GM23338 (cell line): ENCODE measurements around the gene DTNA. TPM values are rescaled to one million over a fixed set of nuclear protein-coding genes. Genes with fewer than 3 reads are reported as not detected.

Source experiments
- ATAC-seq: fragments of 200-7000 bp; cut with Tn5 transposase; 3 replicates; pipeline ENCODE4 v1.9.1; 2020
- DNase-seq: peaks from one replicate; pipeline ENCODE4 v3.0.0-alpha.2; 2015; ENCODE audit warnings: low spot score
- H2AFZ ChIP-seq: fragments of 200-600 bp; sonication (generic); 2 replicates; pipeline ENCODE4 v1.8.0; 2016; ENCODE audit warnings: antibody characterized with exemption, mild to moderate bottlenecking, moderate library complexity
- H3F3A ChIP-seq: fragments of 200-600 bp; sonication (generic); replicated peaks from 2 replicates; pipeline ENCODE4 v1.8.0; 2017; ENCODE audit warnings: antibody characterized with exemption, mixed run types, low read depth
- H3K27ac ChIP-seq: fragments of 200-600 bp; sonication (generic); 2 replicates; pipeline ENCODE4 v1.6.1; 2016; ENCODE audit warnings: low read depth
- H3K27me3 ChIP-seq: fragments of 200-600 bp; sonication (generic); 2 replicates; pipeline ENCODE4 v1.8.0; 2016; ENCODE audit warnings: mild to moderate bottlenecking, mixed run types, moderate library complexity; ENCODE audit not compliant: insufficient read depth
- H3K36me3 ChIP-seq: fragments of 200-600 bp; sonication (generic); 2 replicates; pipeline ENCODE4 v1.8.0; 2016; ENCODE audit warnings: mild to moderate bottlenecking; ENCODE audit not compliant: insufficient read depth
- H3K4me1 ChIP-seq: fragments of 200-600 bp; sonication (generic); 2 replicates; pipeline ENCODE4 v1.8.0; 2016; ENCODE audit warnings: mild to moderate bottlenecking, moderate library complexity; ENCODE audit not compliant: insufficient read depth
- H3K4me2 ChIP-seq: fragments of 200-600 bp; sonication (generic); 2 replicates; pipeline ENCODE4 v1.7.1; 2017; ENCODE audit warnings: mixed run types
- H3K4me3 ChIP-seq: fragments of 200-600 bp; sonication (generic); 2 replicates; pipeline ENCODE4 v1.6.1; 2016; ENCODE audit warnings: mixed run types
- H3K79me2 ChIP-seq: fragments of 200-600 bp; sonication (generic); replicated peaks from 2 replicates; pipeline ENCODE4 v1.8.0; 2017; ENCODE audit warnings: mild to moderate bottlenecking; ENCODE audit not compliant: insufficient read depth
- H3K9me2 ChIP-seq: fragments of 200-600 bp; sonication (generic); 2 replicates; pipeline ENCODE4 v1.8.0; 2017; ENCODE audit not compliant: insufficient read depth
- H4K20me1 ChIP-seq: fragments of 200-600 bp; sonication (generic); replicated peaks from 2 replicates; pipeline ENCODE4 v1.8.0; 2017; ENCODE audit warnings: mild to moderate bottlenecking; ENCODE audit not compliant: insufficient read depth
- H3K27ac Mint-ChIP-seq: 2 replicates; pipeline ENCODE4 v1.8.0; 2020; ENCODE audit warnings: inconsistent platforms, mild to moderate bottlenecking, moderate library complexity, mixed read lengths
- H3K27me3 Mint-ChIP-seq: 3 replicates; pipeline ENCODE4 v1.8.0; 2022; ENCODE audit warnings: low read depth, mild to moderate bottlenecking, moderate library complexity, mixed read lengths, inconsistent platforms; ENCODE audit not compliant: insufficient read depth, poor library complexity
- H3K36me3 Mint-ChIP-seq: 3 replicates; pipeline ENCODE4 v1.8.0; 2021; ENCODE audit warnings: low read depth, mild to moderate bottlenecking, inconsistent platforms, moderate library complexity, mixed read lengths
- H3K4me1 Mint-ChIP-seq: 3 replicates; pipeline ENCODE4 v1.8.0; 2020; ENCODE audit warnings: mild to moderate bottlenecking, inconsistent platforms, mixed read lengths
- H3K4me3 Mint-ChIP-seq: 3 replicates; pipeline ENCODE4 v1.8.0; 2021; ENCODE audit warnings: moderate library complexity, mild to moderate bottlenecking, inconsistent platforms, mixed read lengths
- H3K9me3 Mint-ChIP-seq: 3 replicates; pipeline ENCODE4 v1.8.0; 2020; ENCODE audit warnings: moderate library complexity, mild to moderate bottlenecking, inconsistent platforms, mixed read lengths
- CTCF ChIP-seq, 2 experiments: fragments of 200-600 bp in 1 of 2; sonication (generic) in 1 of 2; conservative IDR thresholded peaks; 2 replicates each; pipeline versions ENCODE4 v1.5.1 to v1.6.1; 2016 to 2017; ENCODE audit warnings: antibody characterized with exemption in 2 of 2, low read depth in 2 of 2, mild to moderate bottlenecking in 2 of 2, moderate library complexity in 1 of 2
- ETS1 ChIP-seq: IDR thresholded peaks from 2 replicates; pipeline ENCODE4 v1.6.1; 2016; ENCODE audit warnings: antibody characterized with exemption
- EZH2phosphoT487 ChIP-seq: fragments of 200-600 bp; sonication (generic); IDR thresholded peaks from one replicate; pipeline ENCODE4 v1.8.1; 2018; ENCODE audit warnings: antibody characterized with exemption; ENCODE audit not compliant: unreplicated experiment
- NANOG ChIP-seq: IDR thresholded peaks from 2 replicates; pipeline ENCODE4 v1.6.1; 2016; ENCODE audit warnings: antibody characterized with exemption, borderline replicate concordance
- REST ChIP-seq: IDR thresholded peaks from one replicate; pipeline ENCODE4 v1.6.1; 2018; ENCODE audit warnings: antibody characterized with exemption; ENCODE audit not compliant: unreplicated experiment
- STAT1 ChIP-seq: IDR thresholded peaks from one replicate; pipeline ENCODE4 v1.6.1; 2016; ENCODE audit warnings: antibody characterized with exemption; ENCODE audit not compliant: unreplicated experiment
- ZNF114 ChIP-seq: fragments of 250-450 bp; sonication (Bioruptor Pico); IDR thresholded peaks from 2 replicates; pipeline ENCODE4 v1.5.0; 2020; ENCODE audit warnings: mild to moderate bottlenecking, moderate library complexity
- polyA plus RNA-seq: library from polyadenylated mRNA; unstranded; fragments of >200 nt; fragmentation: Nextera tagmentation; extraction: Ambion mirVana; gene quantifications from 2 replicates; pipeline ENCODE4 v1.2.1, GENCODE V29; 2016
- total RNA-seq: library from RNA; depleted of rRNA; stranded (reverse); fragments of >200 nt; shearing (Covaris generic); gene quantifications from 2 replicates; pipeline ENCODE4 v1.2.3, GENCODE V29; 2014
- TF ChIP-seq, protein P1 (sequence below): fragments of 250-450 bp; sonication (Bioruptor Pico); IDR thresholded peaks from 2 replicates; pipeline ENCODE4 v1.5.0; 2020; ENCODE audit warnings: mild to moderate bottlenecking, moderate library complexity

DTNA gene
- total and polyA plus RNA-seq, 2 experiments from 2014 or later = 11.5 to 25.1 TPM

DNA sequence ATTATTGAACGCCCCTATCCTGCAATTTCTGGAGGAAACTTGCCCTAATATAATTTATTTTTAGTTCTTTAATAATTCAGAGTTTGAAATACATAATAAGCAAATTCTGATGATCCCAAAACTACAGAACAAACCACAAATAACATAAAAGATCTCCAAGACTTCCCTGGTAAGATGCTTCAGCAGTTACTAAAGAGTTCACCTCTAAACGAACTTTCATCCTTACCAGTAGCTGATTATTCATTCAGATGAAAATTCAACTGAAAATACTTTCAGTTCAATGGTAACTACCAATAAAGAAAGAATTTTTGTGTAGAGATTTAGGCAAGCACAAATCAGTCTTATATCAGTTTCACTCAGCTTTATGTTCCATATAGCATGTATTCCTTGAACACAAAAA lies 201.0 kb downstream of the DTNA start:
- no peaks in the 10 kb centered on the region for H3K27me3 ChIP-seq
- H3K4me1 ChIP-seq = no peaks in the 10 kb centered on the region
- ATAC-seq (no peak), DNase-seq (no peak)
- no peaks in the 10 kb centered on the region for H3K36me3 ChIP-seq
- no peaks in the 10 kb centered on the region for H4K20me1 ChIP-seq
- Mint-ChIP-seq H3K27ac (no peak overlapping the region), H3K36me3 (peaks cover 4% of the 10 kb centered on the region; the same call in 1 of the 3 replicates), H3K4me1 (0 out of 3 replicates have a peak, but pooled peaks cover 4% of the 10 kb centered on the region), H3K9me3 (peaks cover 8% of the 10 kb centered on the region), H3K27me3 (peaks cover 2% of the 10 kb centered on the region), H3K4me3 (no peak overlapping the region)
- peaks cover 9% of the 10 kb centered on the region; the same call in 1 of the 2 replicates for H3K9me2 ChIP-seq
- no peak overlapping the region for H3K4me3 ChIP-seq
- no peak for TF ChIP-seq CTCF (conservative IDR thresholded peaks at IDR 0.05; ENCODE audit: low read depth in 2 of 2)
- TF ChIP-seq REST = no peak
- no peaks in the 10 kb centered on the region for H3F3A ChIP-seq
- H2AFZ ChIP-seq = no peak overlapping the region
- no peak overlapping the region for H3K27ac ChIP-seq
- no peaks in the 10 kb centered on the region for H3K79me2 ChIP-seq
- no peak overlapping the region for H3K4me2 ChIP-seq

- no peak overlapping the region for H3K27ac ChIP-seq
- H2AFZ ChIP-seq = no peak overlapping the region; the same call in 1 of the 2 replicates
- ATAC-seq (no peak), DNase-seq (no peak)
- no peak overlapping the region for H3K4me2 ChIP-seq
- H3K27me3 ChIP-seq = no peaks in the 10 kb centered on the region
- H3K79me2 ChIP-seq = no peaks in the 10 kb centered on the region
- no peaks in the 10 kb centered on the region for H3K36me3 ChIP-seq
- Mint-ChIP-seq H3K4me1 (0 out of 3 replicates have a peak, but pooled peaks cover 4% of the 10 kb centered on the region), H3K27me3 (peaks cover 2% of the 10 kb centered on the region), H3K36me3 (no peaks in the 10 kb centered on the region), H3K4me3 (no peak overlapping the region), H3K27ac (no peak overlapping the region), H3K9me3 (peaks cover under 1% of the 10 kb centered on the region; the same call in 2 of the 3 replicates)
- H3F3A ChIP-seq = no peaks in the 10 kb centered on the region
- H3K9me2 ChIP-seq = peaks cover 9% of the 10 kb centered on the region; the same call in 1 of the 2 replicates
- no peaks in the 10 kb centered on the region for H3K4me1 ChIP-seq
- H3K4me3 ChIP-seq = no peak overlapping the region
- H4K20me1 ChIP-seq = no peaks in the 10 kb centered on the region
- TF ChIP-seq ETS1 (no peak), ZNF114 (CRISPR knock-in tag) (no peak), NANOG (no peak), STAT1 (no peak), EZH2phosphoT487 (no peak)
- TF ChIP-seq, protein P1, sequence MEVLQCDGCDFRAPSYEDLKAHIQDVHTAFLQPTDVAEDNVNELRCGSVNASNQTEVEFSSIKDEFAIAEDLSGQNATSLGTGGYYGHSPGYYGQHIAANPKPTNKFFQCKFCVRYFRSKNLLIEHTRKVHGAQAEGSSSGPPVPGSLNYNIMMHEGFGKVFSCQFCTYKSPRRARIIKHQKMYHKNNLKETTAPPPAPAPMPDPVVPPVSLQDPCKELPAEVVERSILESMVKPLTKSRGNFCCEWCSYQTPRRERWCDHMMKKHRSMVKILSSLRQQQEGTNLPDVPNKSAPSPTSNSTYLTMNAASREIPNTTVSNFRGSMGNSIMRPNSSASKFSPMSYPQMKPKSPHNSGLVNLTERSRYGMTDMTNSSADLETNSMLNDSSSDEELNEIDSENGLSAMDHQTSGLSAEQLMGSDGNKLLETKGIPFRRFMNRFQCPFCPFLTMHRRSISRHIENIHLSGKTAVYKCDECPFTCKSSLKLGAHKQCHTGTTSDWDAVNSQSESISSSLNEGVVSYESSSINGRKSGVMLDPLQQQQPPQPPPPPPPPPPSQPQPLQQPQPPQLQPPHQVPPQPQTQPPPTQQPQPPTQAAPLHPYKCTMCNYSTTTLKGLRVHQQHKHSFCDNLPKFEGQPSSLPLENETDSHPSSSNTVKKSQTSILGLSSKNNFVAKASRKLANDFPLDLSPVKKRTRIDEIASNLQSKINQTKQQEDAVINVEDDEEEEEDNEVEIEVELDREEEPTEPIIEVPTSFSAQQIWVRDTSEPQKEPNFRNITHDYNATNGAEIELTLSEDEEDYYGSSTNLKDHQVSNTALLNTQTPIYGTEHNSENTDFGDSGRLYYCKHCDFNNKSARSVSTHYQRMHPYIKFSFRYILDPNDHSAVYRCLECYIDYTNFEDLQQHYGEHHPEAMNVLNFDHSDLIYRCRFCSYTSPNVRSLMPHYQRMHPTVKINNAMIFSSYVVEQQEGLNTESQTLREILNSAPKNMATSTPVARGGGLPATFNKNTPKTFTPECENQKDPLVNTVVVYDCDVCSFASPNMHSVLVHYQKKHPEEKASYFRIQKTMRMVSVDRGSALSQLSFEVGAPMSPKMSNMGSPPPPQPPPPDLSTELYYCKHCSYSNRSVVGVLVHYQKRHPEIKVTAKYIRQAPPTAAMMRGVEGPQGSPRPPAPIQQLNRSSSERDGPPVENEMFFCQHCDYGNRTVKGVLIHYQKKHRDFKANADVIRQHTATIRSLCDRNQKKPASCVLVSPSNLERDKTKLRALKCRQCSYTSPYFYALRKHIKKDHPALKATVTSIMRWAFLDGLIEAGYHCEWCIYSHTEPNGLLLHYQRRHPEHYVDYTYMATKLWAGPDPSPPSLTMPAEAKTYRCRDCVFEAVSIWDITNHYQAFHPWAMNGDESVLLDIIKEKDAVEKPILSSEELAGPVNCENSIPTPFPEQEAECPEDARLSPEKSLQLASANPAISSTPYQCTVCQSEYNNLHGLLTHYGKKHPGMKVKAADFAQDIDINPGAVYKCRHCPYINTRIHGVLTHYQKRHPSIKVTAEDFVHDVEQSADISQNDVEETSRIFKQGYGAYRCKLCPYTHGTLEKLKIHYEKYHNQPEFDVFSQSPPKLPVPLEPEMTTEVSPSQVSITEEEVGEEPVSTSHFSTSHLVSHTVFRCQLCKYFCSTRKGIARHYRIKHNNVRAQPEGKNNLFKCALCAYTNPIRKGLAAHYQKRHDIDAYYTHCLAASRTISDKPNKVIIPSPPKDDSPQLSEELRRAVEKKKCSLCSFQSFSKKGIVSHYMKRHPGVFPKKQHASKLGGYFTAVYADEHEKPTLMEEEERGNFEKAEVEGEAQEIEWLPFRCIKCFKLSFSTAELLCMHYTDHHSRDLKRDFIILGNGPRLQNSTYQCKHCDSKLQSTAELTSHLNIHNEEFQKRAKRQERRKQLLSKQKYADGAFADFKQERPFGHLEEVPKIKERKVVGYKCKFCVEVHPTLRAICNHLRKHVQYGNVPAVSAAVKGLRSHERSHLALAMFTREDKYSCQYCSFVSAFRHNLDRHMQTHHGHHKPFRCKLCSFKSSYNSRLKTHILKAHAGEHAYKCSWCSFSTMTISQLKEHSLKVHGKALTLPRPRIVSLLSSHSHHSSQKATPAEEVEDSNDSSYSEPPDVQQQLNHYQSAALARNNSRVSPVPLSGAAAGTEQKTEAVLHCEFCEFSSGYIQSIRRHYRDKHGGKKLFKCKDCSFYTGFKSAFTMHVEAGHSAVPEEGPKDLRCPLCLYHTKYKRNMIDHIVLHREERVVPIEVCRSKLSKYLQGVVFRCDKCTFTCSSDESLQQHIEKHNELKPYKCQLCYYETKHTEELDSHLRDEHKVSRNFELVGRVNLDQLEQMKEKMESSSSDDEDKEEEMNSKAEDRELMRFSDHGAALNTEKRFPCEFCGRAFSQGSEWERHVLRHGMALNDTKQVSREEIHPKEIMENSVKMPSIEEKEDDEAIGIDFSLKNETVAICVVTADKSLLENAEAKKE (CRISPR knock-in tag) = no peak
These were observed 201.7 kb downstream of the DTNA start for GRCh38 chr18:34911661-34912384.
